GM12878 (cell line): Measurements from ENCODE around the gene CACTIN. TPM values are rescaled to one million over a fixed set of nuclear protein-coding genes. Genes with fewer than 3 reads are reported as not detected.

Experiments used
- ATAC-seq: fragments of 200-7000 bp; cut with Tn5 transposase; 3 replicates; pipeline ENCODE4 v1.9.1; 2020; ENCODE audit warnings: mild to moderate bottlenecking, moderate library complexity
- BruUV-seq: library from RNA; stranded (reverse); fragments of 400-500 nt; replicated peaks from 2 replicates; lab custom pipeline; 2021; lab: Mats Ljungman, UMichigan
- CTCF ChIA-PET: fragments of 300-600 bp; sonication (Branson Sonifier 250); formaldehyde crosslinking; extraction: SDS; loops from one replicate; lab custom pipeline; 2021; ENCODE audit warnings: inconsistent platforms; lab: Yijun Ruan, JAX
- POLR2A ChIA-PET: fragments of 350-600 bp; formaldehyde crosslinking; extraction: SDS; loops from one replicate; lab custom pipeline; 2021; ENCODE audit warnings: inconsistent platforms; lab: Charles Lee
- RAD21 ChIA-PET: fragments of 300-600 bp; sonication (Branson Sonifier 250); formaldehyde crosslinking; loops from one replicate; lab custom pipeline; 2023; ENCODE audit warnings: antibody characterized with exemption; ENCODE audit not compliant: unreplicated experiment; lab: Charles Lee
- SMC1A ChIA-PET: fragments of 300-600 bp; sonication (Branson Sonifier 250); formaldehyde crosslinking; loops from one replicate; lab custom pipeline; 2023; ENCODE audit not compliant: unreplicated experiment, uncharacterized antibody; lab: Charles Lee
- DNase-seq: peaks from one replicate; pipeline ENCODE4 v3.0.0-alpha.2; 2011; ENCODE audit warnings: low read depth, low spot score
- FAIRE-seq: peaks from 3 replicates; lab custom pipeline; 2011; peaks lifted over from hg19 to GRCh38; lab: Jason Lieb, UNC
- H2AFZ ChIP-seq: 2 replicates; pipeline ENCODE4 v1.6.0; 2011; ENCODE audit warnings: low read depth, low read length, control low read depth; ENCODE audit not compliant: control insufficient read depth
- H3K27ac ChIP-seq: 2 replicates; pipeline ENCODE4 v1.5.1; 2011; ENCODE audit warnings: control low read depth; ENCODE audit not compliant: control insufficient read depth, insufficient read depth
- H3K27me3 ChIP-seq, 2 experiments: replicated peaks in 1 of 2; 2 replicates each; pipeline versions ENCODE4 v1.6.0 to v1.6.1; 2011; ENCODE audit warnings: low read length in 1 of 2; ENCODE audit not compliant: control insufficient read depth in 2 of 2, insufficient read depth in 2 of 2
- H3K36me3 ChIP-seq, 2 experiments: 2 replicates each; pipeline ENCODE4 v1.5.1; 2011; ENCODE audit warnings: low read length in 1 of 2; ENCODE audit not compliant: control insufficient read depth in 2 of 2, insufficient read depth in 2 of 2
- H3K4me1 ChIP-seq: 2 replicates; pipeline ENCODE4 v1.6.1; 2011; ENCODE audit warnings: mild to moderate bottlenecking, low read length, moderate library complexity, mixed read lengths; ENCODE audit not compliant: control insufficient read depth, insufficient read depth
- H3K4me2 ChIP-seq: 2 replicates; pipeline ENCODE4 v1.6.0; 2011; ENCODE audit warnings: control low read depth; ENCODE audit not compliant: control insufficient read depth, insufficient read depth
- H3K4me3 ChIP-seq: fragments of 200-600 bp; sonication (generic); 2 replicates; pipeline ENCODE4 v1.5.1; 2016
- H3K79me2 ChIP-seq: 2 replicates; pipeline ENCODE4 v1.6.0; 2011; ENCODE audit warnings: low read length; ENCODE audit not compliant: control insufficient read depth, insufficient read depth
- H3K9ac ChIP-seq: 2 replicates; pipeline ENCODE4 v1.8.0; 2011; ENCODE audit warnings: low read length, control low read depth, mixed read lengths; ENCODE audit not compliant: control insufficient read depth, insufficient read depth
- H3K9me3 ChIP-seq: replicated peaks from 3 replicates; pipeline ENCODE4 v1.5.1; 2011; ENCODE audit warnings: mild to moderate bottlenecking, low read length; ENCODE audit not compliant: control insufficient read depth, insufficient read depth
- H4K20me1 ChIP-seq: 2 replicates; pipeline ENCODE4 v1.6.0; 2011; ENCODE audit not compliant: control insufficient read depth, insufficient read depth
- CBFB ChIP-seq: IDR thresholded peaks from 2 replicates; pipeline ENCODE4 v1.6.1; 2016; ENCODE audit warnings: antibody characterized with exemption, low read depth
- CHD1 ChIP-seq: IDR thresholded peaks from 2 replicates; pipeline ENCODE4 v1.6.1; 2012; ENCODE audit warnings: low read depth, low read length, improper control_type of control experiment
- DPF2 ChIP-seq: fragments of 450-650 bp; IDR thresholded peaks from 2 replicates; pipeline ENCODE4 v1.6.1; 2017; ENCODE audit warnings: mild to moderate bottlenecking
- ELK1 ChIP-seq: IDR thresholded peaks from 2 replicates; pipeline ENCODE4 v1.6.1; 2012; ENCODE audit warnings: low read depth, low read length, improper control_type of control experiment
- ESRRA ChIP-seq: IDR thresholded peaks from 2 replicates; pipeline ENCODE4 v1.6.1; 2012; ENCODE audit warnings: mild to moderate bottlenecking, low read length, improper control_type of control experiment
- JUND ChIP-seq: IDR thresholded peaks from 2 replicates; pipeline ENCODE4 v1.6.1; 2012; ENCODE audit warnings: low read depth, mild to moderate bottlenecking, low read length, improper control_type of control experiment, moderate library complexity
- PAX5 ChIP-seq: IDR thresholded peaks from 2 replicates; pipeline ENCODE4 v1.6.1; 2011; ENCODE audit warnings: low read depth, low read length, borderline replicate concordance
- RB1 ChIP-seq: fragments of 450-650 bp; formaldehyde crosslinking; IDR thresholded peaks from 2 replicates; pipeline ENCODE4 v1.6.1; 2017; ENCODE audit warnings: mild to moderate bottlenecking, borderline replicate concordance
- SREBF1 ChIP-seq: IDR thresholded peaks from 2 replicates; pipeline ENCODE4 v1.6.1; 2012; ENCODE audit warnings: mild to moderate bottlenecking, low read length
- SUZ12 ChIP-seq: fragments of 200-600 bp; sonication (generic); IDR thresholded peaks from one replicate; pipeline ENCODE4 v1.6.1; 2018; ENCODE audit warnings: antibody characterized with exemption, mild to moderate bottlenecking; ENCODE audit not compliant: unreplicated experiment
- TBL1XR1 ChIP-seq: IDR thresholded peaks from 2 replicates; pipeline ENCODE4 v1.6.1; 2012; ENCODE audit warnings: low read depth, low read length, improper control_type of control experiment
- TCF12 ChIP-seq: IDR thresholded peaks from 2 replicates; pipeline ENCODE4 v1.6.1; 2011; ENCODE audit warnings: low read depth, mild to moderate bottlenecking, low read length
- TCF3 ChIP-seq: IDR thresholded peaks from 2 replicates; pipeline ENCODE4 v1.6.1; 2012; ENCODE audit warnings: low read depth, mild to moderate bottlenecking, low read length, borderline replicate concordance; ENCODE audit not compliant: insufficient read depth
- TCF7 ChIP-seq: IDR thresholded peaks from 2 replicates; pipeline ENCODE4 v1.6.1; 2014; ENCODE audit warnings: antibody characterized with exemption, borderline replicate concordance
- YBX1 ChIP-seq: fragments of 450-650 bp; IDR thresholded peaks from 2 replicates; pipeline ENCODE4 v1.6.1; 2016; ENCODE audit warnings: antibody characterized with exemption
- WGBS: methylation state at CpG from one replicate; pipeline ENCODE4 v1.1.6; 2016; ENCODE audit warnings: low lambda C conversion rate; ENCODE audit not compliant: insufficient replicate concordance, insufficient coverage; ENCODE audit errors: missing lambda C conversion rate; 5-methylcytosine and 5-hydroxymethylcytosine counted together
- in situ Hi-C: fragments of 300-500 bp; cut with MboI; formaldehyde crosslinking; loops from 9 replicates; pipeline ENCODE4 v1.14.3; 2018; ENCODE audit warnings: mixed read lengths
- intact Hi-C: fragments of 100-400 bp; cut with micrococcal nuclease; formaldehyde crosslinking; loops from one replicate; pipeline ENCODE4 v1.14.2; 2022; ENCODE audit not compliant: unreplicated experiment
- polyA plus RNA-seq, 11 experiments: library from polyadenylated mRNA; depleted of rRNA in 4 of 11; unstranded in 6 of 11; stranded (reverse) in 5 of 11; fragments of >200 nt; fragmentation: Nextera tagmentation in 4 of 11; fragmentation: Illumina TruSeq in 1 of 11; extraction: Ambion mirVana in 4 of 11; extraction: Trizol in 1 of 11; gene quantifications; 1 replicate in 1 of 11; 2 replicates in 10 of 11; pipeline versions ENCODE4 v1.2.1 to v1.2.3, GENCODE V29; 2011 to 2016; ENCODE audit warnings: inconsistent platforms in 2 of 11, missing spikeins in 2 of 11, low read depth in 1 of 11
- total RNA-seq, 4 experiments: library from RNA; depleted of rRNA in 3 of 4; stranded (reverse); fragments of >200 nt in 3 of 4; fragmentation: Illumina TruSeq in 1 of 4; extraction: Trizol in 1 of 4; gene quantifications; 2 replicates each; pipeline versions ENCODE4 v1.2.1 to v1.2.3, GENCODE V29; 2013 to 2021
- TF ChIP-seq, protein P1 (sequence below): IDR thresholded peaks from 2 replicates; pipeline ENCODE4 v1.6.1; 2011; ENCODE audit warnings: low read depth, mild to moderate bottlenecking, low read length, moderate library complexity, borderline replicate concordance; ENCODE audit errors: extremely low read depth
- TF ChIP-seq, protein P2 (sequence below): fragments of 450-650 bp; IDR thresholded peaks from 2 replicates; pipeline ENCODE4 v1.6.1; 2014; ENCODE audit warnings: mild to moderate bottlenecking

CACTIN gene
- total and polyA plus RNA-seq, 10 of the 15 experiments (the other 5 are each of a cell fraction or from before 2014, with no cell fraction given), result 0.40 to 31.4 (median 12.5) TPM

DNA sequence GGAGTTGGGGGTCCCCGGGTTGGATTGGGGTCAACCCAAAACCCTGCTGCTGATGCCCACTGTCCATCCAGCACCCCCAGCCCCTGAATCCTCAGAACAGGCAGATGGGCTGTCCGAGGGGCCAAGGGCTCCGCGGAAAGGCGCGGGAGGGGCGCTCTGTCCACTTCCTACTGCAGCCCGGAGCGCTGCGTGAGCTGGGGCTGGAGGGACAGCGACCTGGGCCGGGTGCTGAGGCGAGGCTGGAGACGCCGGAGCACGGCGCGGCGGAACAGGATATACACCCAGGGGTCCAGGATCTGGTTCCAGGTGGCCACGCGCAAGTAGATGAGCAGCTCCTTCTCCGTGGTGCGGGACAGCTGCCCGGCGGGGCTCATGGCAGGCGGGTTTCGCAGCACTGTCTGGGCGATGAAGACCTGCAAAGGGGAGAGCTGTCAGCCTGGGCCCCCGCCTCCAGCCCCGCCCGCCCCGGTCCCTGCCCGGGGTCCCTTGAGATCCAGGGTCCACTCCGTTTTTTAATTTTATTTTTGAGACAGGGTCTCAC, 31.0 kb downstream of the CACTIN start:
- in situ Hi-C loops, result no loop called here
- POLR2A ChIA-PET, result interaction anchor here (0.7 kb wide), 1 partner anchor 79 kb away, joined by 3 read pairs; no protein-coding TSS in a partner anchor
- Histone ChIP-seq H3K36me3 (no peaks in the 10 kb centered on the region), H4K20me1 (no peaks in the 10 kb centered on the region), H3K27ac (no peak overlapping the region), H3K9ac (no peak overlapping the region), H3K79me2 (no peaks in the 10 kb centered on the region)
- FAIRE-seq, result no peak
- TF ChIP-seq, protein P1, sequence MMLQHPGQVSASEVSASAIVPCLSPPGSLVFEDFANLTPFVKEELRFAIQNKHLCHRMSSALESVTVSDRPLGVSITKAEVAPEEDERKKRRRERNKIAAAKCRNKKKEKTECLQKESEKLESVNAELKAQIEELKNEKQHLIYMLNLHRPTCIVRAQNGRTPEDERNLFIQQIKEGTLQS, result no peak
- no peak for TF ChIP-seq TBL1XR1
- TF ChIP-seq RB1, result no peak
- TF ChIP-seq CBFB, result no peak
- TF ChIP-seq JUND, result no peak
- TF ChIP-seq ESRRA, result no peak
- no peak for TF ChIP-seq DPF2
- TF ChIP-seq TCF12, result no peak
- no peak for TF ChIP-seq TCF3
- no peak for TF ChIP-seq SREBF1
- TF ChIP-seq YBX1, result no peak
- TF ChIP-seq SUZ12, result no peak
- TF ChIP-seq PAX5, result no peak
- no peak for TF ChIP-seq ELK1
- TF ChIP-seq, protein P2, sequence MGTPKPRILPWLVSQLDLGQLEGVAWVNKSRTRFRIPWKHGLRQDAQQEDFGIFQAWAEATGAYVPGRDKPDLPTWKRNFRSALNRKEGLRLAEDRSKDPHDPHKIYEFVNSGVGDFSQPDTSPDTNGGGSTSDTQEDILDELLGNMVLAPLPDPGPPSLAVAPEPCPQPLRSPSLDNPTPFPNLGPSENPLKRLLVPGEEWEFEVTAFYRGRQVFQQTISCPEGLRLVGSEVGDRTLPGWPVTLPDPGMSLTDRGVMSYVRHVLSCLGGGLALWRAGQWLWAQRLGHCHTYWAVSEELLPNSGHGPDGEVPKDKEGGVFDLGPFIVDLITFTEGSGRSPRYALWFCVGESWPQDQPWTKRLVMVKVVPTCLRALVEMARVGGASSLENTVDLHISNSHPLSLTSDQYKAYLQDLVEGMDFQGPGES, result no peak
- TF ChIP-seq TCF7, result no peak
- no peak for TF ChIP-seq CHD1
- TF ChIP-seq, all 136 proteins: peak for 0
- H3K27me3 ChIP-seq, result no peaks in the 10 kb centered on the region
- DNase-seq (no peak), ATAC-seq (no peak)
- peaks cover 2% of the 10 kb centered on the region; the same call in 1 of the 3 replicates for H3K9me3 ChIP-seq
- intact Hi-C loops, result no loop called here
- 75% methylated on average over 23 of the region's 34 CpGs for WGBS
- H3K4me1 ChIP-seq, result no peaks in the 10 kb centered on the region
- ChIA-PET SMC1A (no interaction called here), RAD21 (no interaction called here), CTCF (no interaction called here)
- no peak overlapping the region for H3K4me3 ChIP-seq
- no TSS peak for BruUV-seq
- no peak overlapping the region for H2AFZ ChIP-seq
- no peak overlapping the region for H3K4me2 ChIP-seq
